GM21360 (cell line): Measurements from ENCODE around the gene DLG2.

Experiments used
- ATAC-seq: cut with Tn5 transposase; IDR thresholded peaks from one replicate; pipeline ENCODE4 v1.9.1; 2021; ENCODE audit warnings: mild to moderate bottlenecking, moderate library complexity; ENCODE audit not compliant: unreplicated experiment

The DLG2 gene

DNA sequence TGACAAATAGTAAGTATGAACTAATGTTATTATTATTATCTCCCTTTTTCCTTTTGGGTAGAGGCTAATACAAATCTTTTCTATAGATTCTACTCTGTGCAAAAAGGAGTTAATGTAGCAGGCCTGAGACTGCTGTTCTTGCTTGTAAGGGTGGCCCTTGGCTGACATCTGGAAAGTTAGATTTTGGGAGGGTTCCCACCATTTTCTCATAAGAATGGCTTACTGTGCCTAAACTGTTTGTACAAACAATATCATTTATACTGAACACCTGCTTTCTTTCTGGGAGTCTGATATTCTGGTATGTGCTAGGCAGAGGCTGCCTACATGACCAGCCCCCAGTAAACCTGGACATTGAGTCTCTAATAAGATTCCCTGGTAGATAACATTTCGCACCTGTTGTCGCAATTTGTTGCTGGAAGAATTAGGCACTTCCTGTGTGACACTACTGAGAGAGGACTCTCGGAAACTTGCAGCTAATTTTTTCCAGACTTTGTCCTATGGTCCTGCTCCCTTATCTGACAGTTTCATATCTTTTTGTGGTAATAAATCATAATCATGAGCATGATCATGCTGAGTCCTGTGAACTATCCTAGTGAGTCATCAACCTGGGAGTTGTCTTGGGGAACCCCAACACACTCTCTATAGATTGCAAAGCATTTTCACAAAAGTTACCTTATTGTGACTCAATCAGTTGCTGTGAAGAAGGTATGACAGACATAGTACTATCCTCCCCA is 2083.3 kb downstream of the DLG2 start:
- ATAC-seq: no peak

DNA sequence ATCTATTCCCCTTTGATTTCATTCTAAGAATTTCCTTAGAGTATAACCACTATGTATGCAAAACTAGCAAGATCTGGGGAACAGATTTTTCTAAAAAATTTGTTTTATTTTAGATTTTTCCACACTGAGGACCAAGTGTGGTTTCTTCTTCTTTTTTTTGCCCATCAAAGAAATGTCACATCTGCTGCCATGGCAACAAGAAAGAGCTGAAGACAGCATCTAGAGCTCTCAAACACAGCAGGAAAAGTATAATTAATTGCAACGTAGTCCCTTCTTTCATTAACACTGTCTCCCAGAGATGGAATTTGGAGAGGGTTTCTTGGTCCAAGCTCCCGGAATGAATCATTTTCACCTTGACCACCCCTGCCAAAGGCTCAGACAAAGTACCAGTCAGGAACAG is 2084.3 kb downstream of the DLG2 start:
- no peak for ATAC-seq

DNA sequence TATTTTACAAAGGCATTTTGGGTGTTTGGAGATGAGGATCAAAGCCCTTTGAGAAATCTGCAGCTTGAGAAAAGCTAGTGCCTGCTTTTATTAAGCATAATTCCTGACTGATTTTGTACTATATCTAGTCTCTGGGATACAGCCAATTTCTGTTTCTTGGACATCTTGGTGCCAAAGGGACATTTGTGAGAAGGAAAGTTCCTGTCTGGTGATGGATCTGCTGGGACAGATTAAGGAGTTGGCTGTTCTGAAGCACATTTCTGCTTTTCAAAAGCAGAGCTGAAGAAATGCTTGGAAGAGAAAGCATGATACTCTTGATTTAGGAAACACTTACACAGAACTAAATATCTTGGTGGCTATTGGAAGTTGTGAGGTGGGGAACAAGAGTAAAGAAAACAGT is 2086.4 kb downstream of the DLG2 start:
- no peak for ATAC-seq

DNA sequence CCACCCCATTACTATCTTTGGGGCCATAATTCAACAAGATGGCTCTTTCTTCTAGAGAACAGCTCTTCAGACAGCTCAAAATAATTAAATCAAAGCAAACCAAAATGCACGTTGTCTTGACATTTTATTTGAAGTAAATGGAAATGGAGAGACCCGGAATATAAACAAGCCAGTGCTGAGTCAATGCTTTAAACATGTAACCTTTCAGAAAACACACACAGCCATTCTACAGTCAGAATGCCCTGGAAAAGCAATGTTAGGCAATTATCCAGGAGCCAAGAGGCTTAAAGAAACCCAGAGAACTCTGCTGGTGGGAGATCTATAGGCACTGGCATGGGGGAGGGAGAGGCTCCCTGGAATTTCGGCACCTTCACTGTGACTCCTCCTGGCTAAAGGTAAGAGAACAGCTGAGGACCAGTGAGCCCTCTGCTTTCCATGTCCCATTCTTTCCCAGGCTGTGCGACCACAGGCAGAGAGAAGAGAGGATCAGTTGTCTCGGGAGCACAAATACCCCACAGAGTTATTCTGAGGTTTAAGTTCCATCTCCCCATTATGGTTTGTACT is 2086.9 kb downstream of the DLG2 start:
- ATAC-seq: no peak

DNA sequence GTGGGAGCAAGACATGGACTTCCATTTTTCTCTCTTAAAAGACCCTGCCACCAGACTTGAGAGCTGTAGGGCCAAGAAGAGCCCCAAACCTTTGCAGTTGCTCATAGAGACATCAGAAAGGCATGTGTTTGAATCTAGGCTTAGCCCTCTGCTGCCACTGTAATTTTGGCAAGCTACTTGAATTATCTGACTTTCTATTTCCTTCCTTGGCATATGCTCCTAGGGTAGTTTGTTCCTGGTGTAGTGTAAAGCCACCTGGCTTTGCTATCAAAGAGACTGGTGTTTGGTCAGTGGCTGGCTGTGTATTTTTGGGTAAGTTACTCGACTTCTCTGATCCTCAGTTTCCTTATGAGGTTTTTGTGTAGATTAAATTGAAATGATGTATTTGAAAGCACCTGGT is 2088.9 kb downstream of the DLG2 start:
- no peak for ATAC-seq

DNA sequence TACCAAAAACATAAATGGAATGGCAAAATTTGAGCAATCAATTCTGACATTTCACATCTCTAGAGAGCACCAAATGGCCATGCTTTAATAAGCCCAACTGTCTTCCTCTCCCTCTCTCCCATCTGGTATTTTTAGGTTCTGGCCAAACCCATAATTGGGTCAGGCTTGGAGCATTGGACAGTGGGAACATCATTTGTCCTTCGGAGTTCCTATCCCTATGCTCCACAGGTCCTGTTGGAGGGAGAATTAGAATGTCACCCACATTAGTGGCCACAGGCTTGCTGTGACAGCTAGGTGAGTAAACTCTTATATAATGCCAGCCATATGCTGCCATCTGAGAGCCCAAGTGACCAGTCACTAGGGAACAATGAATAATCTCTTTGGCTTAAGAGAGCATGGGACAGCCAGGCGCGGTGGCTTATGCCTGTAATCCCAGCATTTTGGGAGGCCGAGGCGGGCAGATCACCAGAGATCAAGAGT is 2090.0 kb downstream of the DLG2 start:
- no peak for ATAC-seq

DNA sequence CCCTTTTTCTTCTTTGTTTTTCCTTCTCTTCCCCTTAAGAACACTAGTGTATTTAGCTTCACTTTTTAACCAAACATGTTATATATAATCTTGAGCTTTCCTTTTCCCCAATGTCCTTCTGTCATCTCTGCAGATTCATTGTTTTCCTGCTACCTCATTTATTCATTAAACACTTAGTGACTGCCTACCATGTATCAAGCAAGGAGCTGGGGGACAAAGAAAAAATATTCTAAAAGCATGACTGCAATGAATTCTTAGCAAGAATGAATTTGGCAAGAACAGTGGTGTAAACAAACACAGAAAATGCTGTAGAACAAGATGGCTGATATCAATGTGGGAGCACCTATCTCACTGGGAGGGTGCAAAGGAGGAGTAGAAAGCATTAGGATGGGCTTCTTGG is 2094.0 kb downstream of the DLG2 start:
- ATAC-seq: no peak

DNA sequence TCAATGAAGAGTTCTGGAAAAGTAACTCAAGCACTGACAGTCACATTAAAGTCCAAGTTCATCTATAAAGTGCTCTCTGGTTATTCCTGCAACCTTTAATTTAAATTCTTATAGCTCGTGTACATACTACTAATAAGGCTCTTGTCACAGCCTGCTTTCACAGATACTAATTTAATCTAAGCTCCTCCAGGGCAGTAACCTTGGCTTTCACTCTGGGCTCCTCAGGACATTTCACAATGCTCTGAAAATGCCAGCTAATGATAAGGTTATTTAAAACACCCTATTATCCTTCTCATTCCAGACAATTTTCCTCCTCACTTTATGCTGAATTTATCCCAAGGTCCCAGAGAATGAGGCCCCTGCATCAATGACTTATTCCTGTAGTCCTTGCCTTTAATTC is 2098.3 kb downstream of the DLG2 start:
- ATAC-seq: no peak

DNA sequence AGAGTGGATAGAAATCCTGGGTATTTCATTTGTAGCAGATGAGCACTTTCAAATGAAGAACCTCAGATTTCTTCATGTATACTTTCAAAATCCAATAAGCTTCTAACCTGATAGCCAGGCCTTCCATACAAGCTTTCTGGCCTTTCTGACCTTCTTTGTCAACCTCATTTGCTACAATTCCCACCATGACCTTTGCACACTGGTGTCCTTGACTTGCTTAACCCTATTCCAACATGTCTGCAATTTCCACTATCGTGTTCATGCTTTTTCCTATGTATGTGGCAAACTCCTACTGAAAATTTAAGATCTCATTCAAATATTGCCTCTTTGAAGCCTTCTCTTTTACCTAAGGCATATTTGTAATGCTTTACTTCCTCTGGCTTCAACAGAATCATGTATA is 2098.9 kb downstream of the DLG2 start:
- no peak for ATAC-seq

DNA sequence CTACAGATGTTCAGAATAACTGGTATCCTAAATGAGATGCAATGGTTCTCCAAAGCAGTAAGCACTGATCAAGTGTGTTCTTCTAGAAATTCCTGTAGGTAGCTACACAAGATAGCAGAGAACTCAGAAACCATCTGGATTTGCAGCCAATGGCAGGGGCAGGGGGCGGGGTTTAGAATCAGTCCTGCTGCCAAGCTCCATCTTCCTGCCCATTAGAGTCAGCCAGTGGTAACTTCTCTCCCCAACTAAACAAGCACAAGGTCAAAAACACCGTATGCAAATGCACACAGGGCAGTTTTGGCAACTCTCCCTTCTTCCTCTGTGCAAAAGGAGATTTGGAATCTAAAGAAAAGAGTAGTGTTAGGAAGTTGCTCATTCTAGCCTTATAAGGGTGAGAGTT is 2103.5 kb downstream of the DLG2 start:
- no peak for ATAC-seq

DNA sequence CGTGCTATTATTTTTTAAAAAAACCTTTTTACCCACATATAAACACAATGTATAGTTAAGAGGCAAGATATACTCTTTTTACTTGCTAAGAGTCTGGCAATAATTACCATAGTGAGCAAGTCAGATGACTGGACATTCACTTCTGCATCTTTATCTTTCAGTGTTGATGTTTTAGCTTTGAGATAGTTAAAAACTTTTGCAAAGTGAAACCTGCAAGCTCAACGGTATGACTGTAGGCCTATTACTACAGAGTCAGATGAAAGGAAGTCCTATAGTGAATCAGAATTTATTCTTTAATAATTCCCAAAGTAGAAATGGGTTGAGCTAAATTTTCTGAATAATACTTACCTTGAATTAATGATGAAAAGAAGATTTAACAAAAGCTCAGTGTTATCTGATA is 2104.2 kb downstream of the DLG2 start:
- ATAC-seq: no peak

DNA sequence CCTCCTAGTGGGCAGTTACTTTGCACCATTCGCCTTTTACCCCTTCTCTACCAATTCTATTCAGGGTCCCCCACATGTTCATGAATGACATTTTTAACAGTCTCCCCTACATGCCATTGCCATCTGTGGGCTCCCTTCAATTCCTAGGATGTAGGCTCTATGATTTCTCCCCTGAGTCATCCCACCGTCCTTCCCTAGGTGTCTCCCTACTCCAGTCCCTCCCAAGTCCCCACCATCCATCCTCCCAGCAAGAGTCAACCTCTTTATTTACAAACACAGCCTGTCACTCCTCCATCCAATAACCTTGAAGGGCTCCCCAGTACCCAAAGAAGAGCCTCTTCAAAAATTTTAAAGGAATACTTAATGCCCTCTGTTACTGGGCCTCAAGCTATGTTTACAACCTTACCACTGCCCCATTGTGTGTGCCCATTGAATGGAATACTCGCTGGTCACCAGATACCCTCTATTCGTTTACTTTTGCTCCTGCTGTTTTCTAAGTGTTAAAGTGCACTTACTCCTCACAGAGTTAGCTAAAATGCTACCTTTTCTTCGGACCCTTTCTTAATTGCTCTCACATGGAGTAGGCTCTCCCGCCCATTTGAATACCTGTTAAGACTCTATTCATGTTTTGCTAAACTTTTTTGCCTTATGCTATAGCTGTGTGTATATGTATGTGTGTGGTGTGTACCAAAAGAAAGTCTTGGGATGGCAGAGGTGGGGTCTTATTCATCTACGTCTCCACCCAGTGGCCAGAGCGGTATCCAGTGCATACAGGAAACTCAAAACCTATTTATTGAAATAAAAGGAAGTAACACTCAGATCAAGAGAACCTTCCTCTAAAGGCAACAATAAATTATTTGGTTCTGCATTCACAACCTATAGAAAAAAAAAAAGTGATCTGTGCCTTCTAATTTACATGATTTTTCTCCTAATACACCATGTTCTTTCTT is 2105.2 kb downstream of the DLG2 start:
- no peak for ATAC-seq

DNA sequence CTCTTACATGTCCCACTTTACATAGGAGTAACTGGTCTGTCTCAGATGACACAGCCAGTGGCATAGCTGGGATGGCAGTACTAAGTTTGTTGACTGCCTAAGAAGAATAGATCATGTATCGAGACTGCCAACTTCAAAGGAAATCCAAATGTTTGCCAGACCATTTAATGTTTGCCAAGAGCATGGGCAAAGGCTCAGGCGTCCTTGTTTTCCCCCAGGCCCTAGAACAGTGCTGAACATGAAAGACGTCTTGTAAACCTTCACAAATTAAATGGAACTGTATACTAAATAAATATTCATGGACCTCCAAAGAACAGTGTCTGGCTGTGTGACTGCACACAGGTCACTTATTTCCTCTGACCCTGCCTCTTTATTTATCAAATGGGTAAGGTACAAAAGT is 2106.3 kb downstream of the DLG2 start:
- ATAC-seq: no peak

DNA sequence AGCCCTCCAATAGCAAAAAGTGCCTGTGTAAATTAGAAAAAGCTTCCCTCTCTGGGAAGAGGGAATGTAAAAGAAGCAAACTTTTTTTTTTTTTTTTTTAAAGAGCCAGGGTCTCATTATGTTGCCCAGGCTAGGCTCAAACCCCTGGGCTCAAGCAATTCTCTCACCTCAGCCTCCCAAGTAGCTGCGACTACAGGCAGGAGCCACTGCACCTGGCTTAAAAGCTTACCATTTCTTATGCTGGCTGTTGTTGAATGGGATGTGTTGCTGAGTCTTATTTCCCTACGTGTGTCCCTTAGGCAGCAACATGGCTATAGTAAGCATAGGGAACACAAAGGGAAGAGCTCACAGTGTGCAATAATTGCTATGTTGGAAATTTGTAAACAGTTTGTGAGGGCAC is 2115.5 kb downstream of the DLG2 start:
- ATAC-seq: no peak

DNA sequence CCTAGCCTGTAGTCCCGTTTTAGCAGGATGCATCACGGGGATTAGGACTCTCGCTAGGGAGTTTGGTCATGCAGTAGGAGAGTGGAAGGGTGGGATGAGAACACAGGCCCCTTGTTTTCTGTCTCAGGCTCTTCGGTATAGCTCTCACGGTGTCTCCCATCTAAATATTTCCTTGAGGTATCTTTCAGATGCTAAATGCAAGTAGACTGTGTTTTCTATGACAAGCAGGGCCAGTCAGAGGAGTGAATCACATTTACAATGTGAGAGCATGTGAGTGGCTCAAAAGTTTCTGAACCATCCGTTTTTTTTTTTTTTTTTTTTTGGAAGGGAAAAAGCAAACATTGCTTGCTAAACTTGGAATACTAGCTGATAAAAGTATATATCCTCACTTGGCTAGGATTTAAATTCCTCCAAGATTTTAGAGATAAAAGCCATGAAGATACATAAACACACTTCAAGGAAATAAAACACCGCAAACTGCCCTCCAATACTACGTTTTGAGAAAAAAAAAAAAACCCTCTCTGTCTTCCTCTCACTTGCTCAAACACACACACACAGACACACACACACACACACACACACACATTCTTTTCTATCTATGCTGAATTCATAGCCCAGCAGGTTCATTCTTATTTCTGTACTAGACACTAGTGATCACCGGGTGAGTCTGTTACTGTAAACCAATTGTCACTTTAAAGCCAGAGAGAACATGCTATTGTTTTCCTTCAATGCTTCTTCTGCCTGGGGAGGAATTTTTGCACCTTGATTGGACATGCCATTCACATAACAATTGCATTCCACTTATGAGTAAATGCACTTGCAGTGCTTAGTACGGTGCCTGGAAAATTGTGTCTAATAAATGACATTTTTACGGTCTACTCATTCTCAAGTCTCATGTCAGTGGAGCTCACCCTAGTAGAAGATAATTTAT is 2116.3 kb downstream of the DLG2 start:
- no peak for ATAC-seq

DNA sequence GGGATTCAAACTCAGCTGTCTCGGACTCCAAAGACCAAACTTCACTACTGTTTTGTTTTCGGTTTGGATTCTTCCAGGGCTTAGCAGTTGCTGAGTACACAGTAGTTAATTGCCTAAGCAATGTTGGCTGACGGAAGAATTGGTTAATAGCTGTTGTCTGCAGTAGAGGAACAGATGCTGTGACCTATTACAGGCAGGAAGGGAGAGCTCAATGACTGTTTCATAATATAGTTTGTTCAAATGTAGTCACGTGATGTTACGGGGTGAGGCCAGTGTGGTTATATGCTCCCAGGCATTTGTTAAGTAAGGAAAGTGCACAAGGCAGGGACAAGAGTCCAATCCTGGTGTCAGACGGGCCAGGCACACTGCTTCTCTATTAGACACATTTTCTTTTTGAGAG is 2118.3 kb downstream of the DLG2 start:
- no peak for ATAC-seq

DNA sequence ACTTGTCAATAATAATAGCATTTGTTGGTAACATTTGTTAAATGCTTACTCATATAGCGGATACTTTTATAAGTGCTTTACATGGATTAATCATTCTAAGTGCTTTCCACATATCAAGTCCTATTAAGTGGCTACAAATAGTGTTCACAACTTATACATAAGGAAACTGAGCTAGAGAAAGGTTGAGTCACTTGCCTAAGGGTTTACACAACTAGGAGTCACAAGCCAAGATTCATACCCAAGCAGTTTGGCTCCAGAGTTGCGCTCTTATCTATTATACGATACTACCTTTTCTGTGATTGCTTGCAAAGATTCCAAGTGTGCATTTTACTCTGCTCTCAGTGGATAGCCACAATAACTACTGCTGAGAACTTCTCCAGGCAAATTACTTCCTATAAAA is 2125.1 kb downstream of the DLG2 start:
- ATAC-seq: no peak

DNA sequence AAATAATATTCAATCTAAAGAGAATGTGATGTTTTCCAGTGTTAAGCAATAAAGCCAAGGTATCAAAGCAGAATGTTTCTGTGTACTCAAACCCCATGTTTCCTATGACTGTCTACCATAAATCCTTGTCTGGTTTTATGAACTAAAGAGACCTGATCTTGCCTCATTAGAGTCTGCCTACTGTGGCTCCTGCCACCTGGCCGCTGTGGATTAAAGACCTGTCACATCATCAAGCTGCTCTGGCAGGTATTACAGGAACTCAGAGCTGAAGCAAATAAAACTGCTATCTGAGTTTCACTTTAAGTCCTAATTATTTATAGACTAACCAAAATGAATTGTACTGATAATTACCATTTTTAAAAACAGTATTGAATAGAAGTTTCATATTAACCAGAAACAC is 2133.2 kb downstream of the DLG2 start:
- no peak for ATAC-seq

DNA sequence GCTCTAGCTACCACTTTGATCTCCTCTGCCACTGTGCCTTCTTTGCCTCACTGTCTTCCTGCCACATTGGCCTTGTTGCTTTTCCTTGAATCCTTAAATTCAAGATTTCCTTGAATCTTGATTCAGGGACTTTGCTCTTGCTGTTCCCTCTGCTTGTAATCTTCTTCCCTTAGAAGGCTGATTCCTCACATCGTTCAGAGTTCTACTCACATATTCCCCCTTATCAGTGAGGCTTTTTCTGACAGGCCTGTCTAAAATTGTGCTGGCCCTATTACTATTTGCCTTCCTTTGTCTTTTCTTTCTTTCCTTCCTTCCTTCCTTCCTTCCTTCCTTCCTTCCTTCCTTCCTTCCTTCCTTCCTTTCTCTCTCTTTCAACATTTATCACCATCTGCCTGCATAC is 2134.1 kb downstream of the DLG2 start:
- ATAC-seq: no peak

DNA sequence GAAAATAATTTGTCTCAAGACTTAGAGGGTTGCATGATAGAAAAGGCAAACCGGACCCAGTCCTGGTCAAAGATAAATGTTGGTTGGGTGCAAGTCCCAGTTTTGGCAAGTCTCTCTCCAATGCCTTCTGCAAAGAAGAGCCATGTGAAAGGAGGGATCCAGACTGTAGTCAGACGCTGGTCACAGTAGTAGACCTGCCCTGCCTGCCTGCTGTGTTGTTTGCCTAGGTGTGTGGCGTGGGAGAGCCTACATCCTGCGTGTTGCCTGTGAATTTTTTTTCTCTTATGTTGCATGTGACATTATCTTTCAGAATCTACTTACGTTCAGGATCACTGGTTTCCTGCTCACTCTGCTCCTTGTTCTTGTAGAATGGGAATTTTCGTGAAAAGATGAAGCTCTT is 2143.3 kb downstream of the DLG2 start:
- ATAC-seq: no peak

DNA sequence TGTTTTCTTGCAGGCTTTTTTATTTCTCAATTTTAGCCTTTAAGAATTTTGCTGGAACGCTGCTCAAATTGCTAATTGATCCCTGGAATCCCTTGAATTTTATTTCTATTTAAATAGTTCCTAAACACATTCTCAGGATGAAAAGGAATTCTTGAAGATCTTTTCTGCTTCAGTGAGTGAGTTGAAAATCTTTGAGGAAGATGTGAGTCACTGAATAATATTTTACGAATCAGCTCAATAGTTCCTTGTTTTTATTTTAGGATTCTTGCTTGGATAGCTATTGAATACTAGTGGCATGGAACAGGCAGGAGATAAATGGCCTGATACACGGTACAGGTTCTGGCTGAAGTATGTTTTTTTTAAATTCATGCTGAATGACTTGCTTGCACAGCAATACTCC is 2146.3 kb downstream of the DLG2 start:
- no peak for ATAC-seq
